D721Med (cell line): ENCODE data around the gene PFKP.

Experiments used
- DNase-seq: peaks from one replicate; pipeline ENCODE4 v3.0.0; 2011; ENCODE audit warnings: low spot score; ENCODE audit not compliant: insufficient read length
- FAIRE-seq: peaks from 2 replicates; lab custom pipeline; 2011; peaks lifted over from hg19 to GRCh38; lab: Jason Lieb, UNC
- TF ChIP-seq, protein P1 (sequence below): IDR thresholded peaks from 2 replicates; pipeline ENCODE4 v1.5.1; 2012; ENCODE audit warnings: mild to moderate bottlenecking, control low read depth; ENCODE audit not compliant: insufficient read depth; ENCODE audit errors: missing control alignments

PFKP gene

GRCh38 chr10:3064423-3064822 is 2.9 kb upstream of the PFKP start:
- TF ChIP-seq, protein P1, sequence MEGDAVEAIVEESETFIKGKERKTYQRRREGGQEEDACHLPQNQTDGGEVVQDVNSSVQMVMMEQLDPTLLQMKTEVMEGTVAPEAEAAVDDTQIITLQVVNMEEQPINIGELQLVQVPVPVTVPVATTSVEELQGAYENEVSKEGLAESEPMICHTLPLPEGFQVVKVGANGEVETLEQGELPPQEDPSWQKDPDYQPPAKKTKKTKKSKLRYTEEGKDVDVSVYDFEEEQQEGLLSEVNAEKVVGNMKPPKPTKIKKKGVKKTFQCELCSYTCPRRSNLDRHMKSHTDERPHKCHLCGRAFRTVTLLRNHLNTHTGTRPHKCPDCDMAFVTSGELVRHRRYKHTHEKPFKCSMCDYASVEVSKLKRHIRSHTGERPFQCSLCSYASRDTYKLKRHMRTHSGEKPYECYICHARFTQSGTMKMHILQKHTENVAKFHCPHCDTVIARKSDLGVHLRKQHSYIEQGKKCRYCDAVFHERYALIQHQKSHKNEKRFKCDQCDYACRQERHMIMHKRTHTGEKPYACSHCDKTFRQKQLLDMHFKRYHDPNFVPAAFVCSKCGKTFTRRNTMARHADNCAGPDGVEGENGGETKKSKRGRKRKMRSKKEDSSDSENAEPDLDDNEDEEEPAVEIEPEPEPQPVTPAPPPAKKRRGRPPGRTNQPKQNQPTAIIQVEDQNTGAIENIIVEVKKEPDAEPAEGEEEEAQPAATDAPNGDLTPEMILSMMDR, result no peak
- DNase-seq (no peak), FAIRE-seq (no peak)

DNA sequence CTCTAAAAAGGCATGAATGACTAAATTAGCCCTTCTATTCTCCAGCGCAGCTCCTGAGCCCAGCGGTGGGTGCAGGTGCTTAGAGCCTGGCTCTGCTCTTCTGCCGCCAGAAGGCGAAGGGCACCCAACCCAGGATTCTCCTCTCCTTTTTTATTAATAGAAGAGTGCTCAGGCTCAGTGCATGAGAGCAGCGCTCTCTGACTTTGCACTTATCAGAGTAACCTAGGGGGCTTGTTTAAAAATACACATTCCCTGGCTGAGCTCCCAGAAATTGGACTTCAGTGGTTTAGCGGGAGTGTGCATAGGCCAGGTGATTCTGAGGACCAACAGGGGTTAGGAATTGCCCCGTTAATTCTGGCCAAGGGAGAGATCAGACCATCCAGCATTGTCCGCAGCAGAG is 1.7 kb upstream of the PFKP start:
- FAIRE-seq (no peak), DNase-seq (no peak)
- TF ChIP-seq, protein P1, result no peak

DNA sequence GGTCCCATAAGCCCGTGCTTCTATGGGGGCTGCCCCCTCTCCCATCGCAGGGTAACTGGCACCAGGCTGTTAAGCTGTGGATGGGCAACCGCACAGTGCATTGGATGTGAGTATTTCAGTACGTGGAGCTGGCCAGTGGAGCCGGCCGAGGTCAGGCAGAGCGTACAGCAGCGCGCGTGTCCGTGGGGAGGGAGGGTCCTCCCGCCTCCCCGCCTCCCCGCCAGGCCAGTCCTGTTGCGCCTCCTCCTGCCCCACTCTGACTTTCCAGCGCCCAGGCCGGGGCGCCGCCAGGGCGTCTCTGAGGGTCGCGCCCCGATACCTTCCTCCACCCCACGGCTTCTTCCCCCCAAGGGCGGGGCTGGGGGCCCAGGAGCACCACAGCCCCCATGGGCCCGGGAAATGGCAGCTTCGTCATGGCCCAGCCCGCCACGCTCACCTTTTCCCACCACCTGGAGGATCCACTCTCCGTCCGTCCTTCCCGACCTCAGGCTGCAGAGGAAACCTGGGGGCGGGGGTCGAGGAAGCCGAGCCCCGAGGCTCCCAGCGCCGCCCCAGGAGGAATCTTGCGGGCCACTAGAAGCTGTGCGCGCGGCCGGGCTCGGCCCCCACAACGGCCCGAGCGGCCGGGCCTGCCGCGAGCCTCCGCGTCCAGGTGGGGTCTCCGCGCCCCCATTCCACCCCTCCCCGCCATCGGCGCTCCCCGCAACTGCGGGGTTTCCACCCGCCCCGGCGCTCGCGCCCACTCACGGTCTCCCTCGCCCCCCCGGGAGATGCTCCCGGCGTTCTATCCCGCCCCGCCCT is 831 bp upstream of the PFKP start:
- DNase-seq (no peak), FAIRE-seq (no peak)
- TF ChIP-seq, protein P1, result no peak

GRCh38 chr10:3067859-3068179 is 471 bp downstream of the PFKP start:
- TF ChIP-seq, protein P1, result no peak
- FAIRE-seq (no peak), DNase-seq (no peak)

DNA sequence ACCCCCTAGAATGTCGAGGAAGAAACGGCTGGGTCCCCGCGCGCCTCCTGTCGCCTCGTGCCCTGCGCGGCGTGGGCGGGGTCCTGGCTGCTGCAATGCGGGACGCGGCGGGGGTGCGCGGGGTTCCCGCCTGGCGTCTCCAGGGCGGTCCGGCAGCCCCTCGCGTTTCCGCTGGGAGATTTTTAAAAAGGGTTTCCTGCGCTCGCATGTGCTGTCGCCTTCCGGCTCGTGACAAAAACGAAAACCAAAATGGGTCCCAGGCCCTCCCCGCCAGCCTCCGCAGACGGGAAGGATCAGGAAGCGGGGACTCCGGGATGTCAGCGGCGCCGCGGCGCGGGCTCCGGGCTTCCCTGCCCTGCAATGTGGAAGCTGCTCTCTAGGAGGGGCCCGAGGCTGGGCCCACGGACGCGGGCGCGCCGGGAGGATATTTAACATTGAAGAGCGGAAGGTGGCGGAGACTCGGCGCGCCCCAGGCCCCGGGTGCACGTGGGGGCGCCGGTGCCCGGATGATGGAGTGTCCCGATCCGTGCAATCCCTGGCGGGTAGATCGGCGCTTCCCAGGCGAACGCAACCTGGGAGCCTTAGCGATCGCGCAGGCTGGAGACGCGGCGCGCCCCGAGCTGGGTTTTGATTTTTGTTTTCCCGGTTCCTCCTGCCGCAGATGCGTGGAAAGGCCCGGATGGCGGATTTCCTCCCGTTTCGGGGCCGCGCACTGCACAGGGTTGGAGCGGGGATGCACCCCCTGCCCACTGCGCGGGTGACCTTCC is 1.0 kb downstream of the PFKP start:
- TF ChIP-seq, protein P1, result no peak
- no peak for FAIRE-seq
- DNase-seq, result no peak

DNA sequence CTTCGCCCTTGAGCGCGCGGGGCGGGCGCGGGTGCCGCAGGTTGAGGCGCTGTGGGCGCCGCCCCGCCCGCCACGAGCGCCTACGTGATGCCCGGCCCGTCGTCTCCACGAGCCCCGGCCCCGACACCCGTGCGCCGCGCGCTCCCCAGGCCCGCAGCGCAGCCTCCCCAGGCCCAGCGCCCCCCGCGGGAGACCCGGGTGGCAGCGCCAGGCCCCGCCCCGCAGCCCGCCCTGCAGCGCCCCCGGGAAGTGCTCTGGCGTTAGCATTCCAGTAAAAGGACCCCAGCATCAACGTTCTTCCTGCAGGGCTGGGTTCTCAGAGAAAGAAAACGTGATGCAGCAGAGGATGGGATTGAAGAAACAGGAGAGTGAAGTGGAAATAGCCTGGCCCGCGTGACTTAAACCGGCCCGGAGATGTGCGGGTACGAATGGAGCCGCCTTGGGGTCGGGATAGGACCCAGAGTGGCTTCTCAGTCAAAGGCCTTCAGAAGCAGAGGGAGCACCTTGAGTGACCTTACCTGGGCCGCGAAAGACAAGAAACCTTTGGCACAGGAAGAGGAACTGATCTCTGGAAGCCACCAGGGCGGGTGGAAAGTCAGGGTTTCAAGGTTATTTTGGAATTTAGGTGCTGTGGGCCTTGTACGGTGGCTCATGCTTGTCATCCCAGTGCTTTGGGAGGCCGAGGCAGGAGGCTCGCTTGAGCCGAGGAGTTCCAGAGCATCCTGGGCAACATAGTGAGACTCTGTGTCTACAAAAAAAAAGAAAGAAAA is 1.8 kb downstream of the PFKP start:
- no peak for FAIRE-seq
- TF ChIP-seq, protein P1, result no peak
- no peak for DNase-seq

DNA sequence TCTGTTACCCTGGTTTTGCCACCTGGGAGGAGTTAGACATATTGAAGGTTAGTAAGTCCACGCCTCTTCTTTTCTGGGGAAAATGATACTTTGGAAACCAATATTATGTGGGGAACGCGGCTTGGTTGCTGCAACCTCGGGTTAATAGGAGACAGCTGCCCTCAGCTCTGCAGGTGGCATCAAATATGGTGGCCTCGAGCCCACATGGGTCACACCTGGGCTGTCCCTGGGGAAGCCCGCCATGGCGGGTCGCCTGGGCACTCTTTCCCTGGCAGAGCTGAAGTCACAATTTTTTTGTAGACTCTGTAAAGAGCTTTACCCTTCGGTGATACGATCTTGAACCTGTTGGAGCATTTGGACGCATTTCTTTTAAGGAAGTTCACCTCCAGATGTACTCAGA is 2.5 kb downstream of the PFKP start:
- TF ChIP-seq, protein P1, result no peak
- FAIRE-seq (no peak), DNase-seq (no peak)
